Cardiac fibroblast (primary cell): ENCODE data around the gene NDNF.
A peak's percentile ranks its signal among the peaks of the same experiment; 100 is the strongest.

ENCODE experiments used
- DNase-seq, 2 donors: peaks; one replicate each; pipeline versions ENCODE4 v3.0.0 to v3.0.0-alpha.2; 2010; ENCODE audit warnings: low read depth in 2 of 2
- H3K4me3 ChIP-seq, 2 donors: replicated peaks in 1 of 2; 1 replicate in 1 of 2; 2 replicates in 1 of 2; pipeline ENCODE4 v1.5.1; 2011; ENCODE audit warnings: low read depth in 2 of 2, low read length in 2 of 2, mild to moderate bottlenecking in 2 of 2, moderate library complexity in 1 of 2
- TF ChIP-seq, protein P1 (sequence below): IDR thresholded peaks from one replicate; pipeline ENCODE4 v1.5.1; 2011; ENCODE audit warnings: low read depth, mild to moderate bottlenecking, low read length, inconsistent platforms

Gene NDNF

DNA sequence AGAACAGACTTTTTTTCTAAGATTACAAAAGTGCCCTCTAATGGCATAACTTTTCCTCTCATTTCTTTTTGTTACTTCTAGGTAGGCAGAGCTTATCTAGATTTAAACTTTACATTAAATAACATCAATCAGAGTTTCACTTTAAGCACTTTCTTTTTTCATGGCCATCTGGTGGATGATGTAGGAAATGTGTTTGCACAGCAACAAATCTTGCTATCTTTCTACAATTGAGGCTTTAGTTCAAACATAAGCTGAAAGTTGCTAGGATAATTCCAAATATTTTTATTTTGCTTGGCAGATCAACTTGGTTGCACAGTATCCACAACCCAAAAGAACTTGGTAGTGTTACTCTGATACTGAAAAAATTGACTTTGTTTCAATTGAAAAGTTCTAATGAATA is 22.0 kb downstream of the NDNF start:
- no peak for DNase-seq
- no peak overlapping the region for H3K4me3 ChIP-seq
- TF ChIP-seq, protein P1, sequence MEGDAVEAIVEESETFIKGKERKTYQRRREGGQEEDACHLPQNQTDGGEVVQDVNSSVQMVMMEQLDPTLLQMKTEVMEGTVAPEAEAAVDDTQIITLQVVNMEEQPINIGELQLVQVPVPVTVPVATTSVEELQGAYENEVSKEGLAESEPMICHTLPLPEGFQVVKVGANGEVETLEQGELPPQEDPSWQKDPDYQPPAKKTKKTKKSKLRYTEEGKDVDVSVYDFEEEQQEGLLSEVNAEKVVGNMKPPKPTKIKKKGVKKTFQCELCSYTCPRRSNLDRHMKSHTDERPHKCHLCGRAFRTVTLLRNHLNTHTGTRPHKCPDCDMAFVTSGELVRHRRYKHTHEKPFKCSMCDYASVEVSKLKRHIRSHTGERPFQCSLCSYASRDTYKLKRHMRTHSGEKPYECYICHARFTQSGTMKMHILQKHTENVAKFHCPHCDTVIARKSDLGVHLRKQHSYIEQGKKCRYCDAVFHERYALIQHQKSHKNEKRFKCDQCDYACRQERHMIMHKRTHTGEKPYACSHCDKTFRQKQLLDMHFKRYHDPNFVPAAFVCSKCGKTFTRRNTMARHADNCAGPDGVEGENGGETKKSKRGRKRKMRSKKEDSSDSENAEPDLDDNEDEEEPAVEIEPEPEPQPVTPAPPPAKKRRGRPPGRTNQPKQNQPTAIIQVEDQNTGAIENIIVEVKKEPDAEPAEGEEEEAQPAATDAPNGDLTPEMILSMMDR = peak; percentile 12

DNA sequence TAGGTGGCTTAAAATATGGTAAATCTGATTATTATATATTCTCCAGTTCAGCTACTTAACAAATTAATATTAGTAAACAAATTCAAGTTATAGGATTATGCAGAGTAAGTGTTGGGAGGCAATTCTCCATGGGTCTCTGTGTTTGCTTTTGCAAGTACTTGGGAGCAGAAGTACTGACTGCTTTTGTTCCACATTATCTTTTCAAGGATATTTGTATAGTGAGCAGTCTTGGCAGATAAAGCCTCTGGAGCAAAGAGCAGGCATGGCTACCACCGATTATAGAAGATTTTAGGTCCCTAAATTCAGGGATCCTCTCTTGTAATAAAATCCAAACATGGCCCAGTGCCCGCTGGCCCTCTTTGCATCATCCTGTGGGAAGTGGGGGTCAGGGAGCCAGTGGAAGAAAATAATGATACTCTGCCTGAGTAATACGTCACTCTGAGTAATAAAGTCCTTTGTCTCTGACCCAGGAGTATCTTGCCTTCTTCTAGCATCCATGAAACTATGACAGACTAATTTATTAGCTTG is 23.2 kb downstream of the NDNF start:
- no peak overlapping the region for H3K4me3 ChIP-seq
- TF ChIP-seq, protein P1 = no peak
- DNase-seq = no peak

DNA sequence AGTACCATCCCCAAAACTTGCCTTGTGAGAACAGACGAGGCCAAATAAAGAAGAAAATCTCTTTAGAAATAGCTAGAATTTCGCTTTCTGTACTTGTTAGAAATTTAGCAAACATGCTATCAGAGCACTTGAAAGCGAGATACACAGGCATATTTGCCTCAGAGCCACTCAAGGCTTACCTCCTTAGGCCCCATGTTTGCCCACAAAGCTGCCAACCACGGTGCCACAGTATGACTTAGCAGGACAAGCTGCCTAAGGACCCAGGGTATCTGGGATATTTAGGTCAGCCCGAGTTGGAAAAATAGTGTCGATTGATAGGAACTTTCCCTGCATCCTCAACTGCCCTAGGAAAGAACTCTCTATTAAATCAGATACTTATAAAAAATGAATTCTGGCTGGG is 24.2 kb downstream of the NDNF start:
- TF ChIP-seq, protein P1 = no peak
- DNase-seq = no peak
- H3K4me3 ChIP-seq = no peak overlapping the region

DNA sequence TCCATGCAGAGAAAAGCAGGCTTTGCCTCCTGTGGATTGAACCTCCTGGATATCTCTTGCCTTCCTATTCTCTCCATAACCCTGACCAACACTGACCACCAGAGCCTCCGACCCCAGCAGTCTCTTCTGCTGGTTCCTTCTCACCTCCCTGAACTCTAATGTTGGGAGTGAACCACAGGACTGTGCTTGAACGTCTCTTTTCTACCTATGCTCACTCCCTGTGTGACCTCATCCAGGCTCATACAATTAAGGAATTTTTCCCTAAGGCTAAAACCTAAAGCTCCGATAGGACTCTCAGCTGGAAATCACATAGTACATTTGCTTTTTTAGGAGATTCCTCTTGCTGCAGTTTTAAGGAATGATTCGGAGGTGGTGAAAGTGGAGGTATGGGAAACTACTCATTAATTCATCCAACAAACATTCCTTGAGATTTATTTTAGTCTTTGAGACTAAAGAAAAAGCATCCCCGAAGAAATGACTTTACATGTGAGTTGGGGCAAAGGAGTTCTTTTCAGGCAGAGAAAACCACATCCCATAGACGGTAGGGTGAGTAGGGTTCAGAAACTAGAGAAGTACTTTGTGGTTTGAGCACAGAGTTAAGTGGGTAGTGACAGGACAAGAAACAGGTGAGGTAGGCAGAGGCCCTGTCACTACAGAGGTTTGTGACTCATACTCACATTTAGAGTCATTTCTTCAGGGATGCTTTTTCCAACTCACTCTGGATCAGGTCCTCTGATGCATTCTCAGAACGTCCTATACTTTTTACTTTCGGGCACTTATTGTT is 30.8 kb downstream of the NDNF start:
- TF ChIP-seq, protein P1 = no peak
- no peak for DNase-seq
- H3K4me3 ChIP-seq = no peak overlapping the region

DNA sequence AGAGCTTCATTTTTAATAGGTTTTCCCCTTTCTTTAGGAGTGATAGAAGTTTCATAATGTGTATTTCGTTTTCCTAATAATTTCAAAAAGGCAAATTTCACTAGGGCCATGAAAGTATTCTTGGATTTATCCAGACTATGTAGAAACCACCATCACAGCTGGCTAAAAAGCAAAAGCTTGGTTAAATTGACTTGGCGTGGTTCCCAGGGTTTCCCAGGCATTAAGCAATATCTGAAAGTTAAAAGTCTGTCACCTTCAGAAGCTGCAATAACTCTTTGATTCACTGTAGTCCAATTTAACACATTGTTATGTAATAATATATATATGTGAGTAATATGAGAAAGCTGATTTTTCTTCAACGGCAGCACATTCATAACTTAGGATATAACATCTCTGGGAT is 38.3 kb downstream of the NDNF start:
- H3K4me3 ChIP-seq = no peak overlapping the region
- peak; percentile 37 to 57 for DNase-seq
- TF ChIP-seq, protein P1 = no peak

DNA sequence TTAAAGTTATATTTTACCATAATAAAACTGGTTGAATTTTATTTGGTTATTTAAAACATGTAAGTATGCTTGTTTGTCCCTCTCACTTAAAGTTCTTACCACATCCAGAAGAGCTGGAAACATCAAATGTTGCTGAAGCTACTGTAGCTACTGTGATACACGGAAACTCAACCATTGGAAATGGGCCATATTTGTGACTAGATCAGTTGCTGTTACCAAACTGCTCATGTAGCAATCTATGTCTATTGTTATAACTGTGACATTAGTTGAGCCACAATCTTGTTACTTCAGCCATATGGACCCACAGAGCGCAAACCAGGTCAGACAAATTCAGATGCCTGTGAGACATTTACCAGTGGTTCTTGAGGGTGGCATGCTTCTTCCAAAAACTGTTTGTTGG is 41.6 kb downstream of the NDNF start:
- peak in 1 of 2 donors; percentile 1 for DNase-seq
- no peak overlapping the region for H3K4me3 ChIP-seq
- TF ChIP-seq, protein P1 = no peak
